GM12878 (cell line): ENCODE data around the gene DAB2IP. TPM values are rescaled to one million over a fixed set of nuclear protein-coding genes. Genes with fewer than 3 reads are reported as not detected.

Source experiments
- ATAC-seq: fragments of 200-7000 bp; cut with Tn5 transposase; 3 replicates; pipeline ENCODE4 v1.9.1; 2020; ENCODE audit warnings: mild to moderate bottlenecking, moderate library complexity
- BruUV-seq: library from RNA; stranded (reverse); fragments of 400-500 nt; replicated peaks from 2 replicates; lab custom pipeline; 2021; lab: Mats Ljungman, UMichigan
- CTCF ChIA-PET: fragments of 300-600 bp; sonication (Branson Sonifier 250); formaldehyde crosslinking; extraction: SDS; loops from one replicate; lab custom pipeline; 2021; ENCODE audit warnings: inconsistent platforms; lab: Yijun Ruan, JAX
- POLR2A ChIA-PET: fragments of 350-600 bp; formaldehyde crosslinking; extraction: SDS; loops from one replicate; lab custom pipeline; 2021; ENCODE audit warnings: inconsistent platforms; lab: Charles Lee
- RAD21 ChIA-PET: fragments of 300-600 bp; sonication (Branson Sonifier 250); formaldehyde crosslinking; loops from one replicate; lab custom pipeline; 2023; ENCODE audit warnings: antibody characterized with exemption; ENCODE audit not compliant: unreplicated experiment; lab: Charles Lee
- SMC1A ChIA-PET: fragments of 300-600 bp; sonication (Branson Sonifier 250); formaldehyde crosslinking; loops from one replicate; lab custom pipeline; 2023; ENCODE audit not compliant: unreplicated experiment, uncharacterized antibody; lab: Charles Lee
- DNase-seq: peaks from one replicate; pipeline ENCODE4 v3.0.0-alpha.2; 2011; ENCODE audit warnings: low read depth, low spot score
- FAIRE-seq: peaks from 3 replicates; lab custom pipeline; 2011; peaks lifted over from hg19 to GRCh38; lab: Jason Lieb, UNC
- H2AFZ ChIP-seq: 2 replicates; pipeline ENCODE4 v1.6.0; 2011; ENCODE audit warnings: low read depth, low read length, control low read depth; ENCODE audit not compliant: control insufficient read depth
- H3K27ac ChIP-seq: 2 replicates; pipeline ENCODE4 v1.5.1; 2011; ENCODE audit warnings: control low read depth; ENCODE audit not compliant: control insufficient read depth, insufficient read depth
- H3K27me3 ChIP-seq, 2 experiments: replicated peaks in 1 of 2; 2 replicates each; pipeline versions ENCODE4 v1.6.0 to v1.6.1; 2011; ENCODE audit warnings: low read length in 1 of 2; ENCODE audit not compliant: control insufficient read depth in 2 of 2, insufficient read depth in 2 of 2
- H3K36me3 ChIP-seq, 2 experiments: 2 replicates each; pipeline ENCODE4 v1.5.1; 2011; ENCODE audit warnings: low read length in 1 of 2; ENCODE audit not compliant: control insufficient read depth in 2 of 2, insufficient read depth in 2 of 2
- H3K4me1 ChIP-seq: 2 replicates; pipeline ENCODE4 v1.6.1; 2011; ENCODE audit warnings: mild to moderate bottlenecking, low read length, moderate library complexity, mixed read lengths; ENCODE audit not compliant: control insufficient read depth, insufficient read depth
- H3K4me2 ChIP-seq: 2 replicates; pipeline ENCODE4 v1.6.0; 2011; ENCODE audit warnings: control low read depth; ENCODE audit not compliant: control insufficient read depth, insufficient read depth
- H3K4me3 ChIP-seq: fragments of 200-600 bp; sonication (generic); 2 replicates; pipeline ENCODE4 v1.5.1; 2016
- H3K79me2 ChIP-seq: 2 replicates; pipeline ENCODE4 v1.6.0; 2011; ENCODE audit warnings: low read length; ENCODE audit not compliant: control insufficient read depth, insufficient read depth
- H3K9ac ChIP-seq: 2 replicates; pipeline ENCODE4 v1.8.0; 2011; ENCODE audit warnings: low read length, control low read depth, mixed read lengths; ENCODE audit not compliant: control insufficient read depth, insufficient read depth
- H3K9me3 ChIP-seq: replicated peaks from 3 replicates; pipeline ENCODE4 v1.5.1; 2011; ENCODE audit warnings: mild to moderate bottlenecking, low read length; ENCODE audit not compliant: control insufficient read depth, insufficient read depth
- H4K20me1 ChIP-seq: 2 replicates; pipeline ENCODE4 v1.6.0; 2011; ENCODE audit not compliant: control insufficient read depth, insufficient read depth
- NFYB ChIP-seq: IDR thresholded peaks from 2 replicates; pipeline ENCODE4 v1.6.1; 2011; ENCODE audit warnings: low read depth, mild to moderate bottlenecking, low read length, improper control_type of control experiment, moderate library complexity; ENCODE audit not compliant: insufficient read depth
- PAX5 ChIP-seq: IDR thresholded peaks from 2 replicates; pipeline ENCODE4 v1.6.1; 2011; ENCODE audit warnings: low read depth, low read length, borderline replicate concordance
- RAD21 ChIP-seq: IDR thresholded peaks from 2 replicates; pipeline ENCODE4 v1.6.1; 2011; ENCODE audit warnings: mild to moderate bottlenecking, low read depth, low read length, moderate library complexity; ENCODE audit not compliant: insufficient read depth
- SMAD1 ChIP-seq: fragments of 450-650 bp; IDR thresholded peaks from 2 replicates; pipeline ENCODE4 v1.6.1; 2018; ENCODE audit warnings: mild to moderate bottlenecking, low read depth; ENCODE audit not compliant: partially characterized antibody
- SMAD5 ChIP-seq: IDR thresholded peaks from 2 replicates; pipeline ENCODE4 v1.6.1; 2016; ENCODE audit warnings: antibody characterized with exemption, low read depth
- SRF ChIP-seq, 2 experiments: IDR thresholded peaks; 2 replicates each; pipeline ENCODE4 v1.6.1; 2011; ENCODE audit warnings: low read depth in 2 of 2, low read length in 2 of 2, mild to moderate bottlenecking in 1 of 2, moderate library complexity in 1 of 2
- WGBS: methylation state at CpG from one replicate; pipeline ENCODE4 v1.1.6; 2016; ENCODE audit warnings: low lambda C conversion rate; ENCODE audit not compliant: insufficient replicate concordance, insufficient coverage; ENCODE audit errors: missing lambda C conversion rate; 5-methylcytosine and 5-hydroxymethylcytosine counted together
- in situ Hi-C: fragments of 300-500 bp; cut with MboI; formaldehyde crosslinking; loops from 9 replicates; pipeline ENCODE4 v1.14.3; 2018; ENCODE audit warnings: mixed read lengths
- intact Hi-C: fragments of 100-400 bp; cut with micrococcal nuclease; formaldehyde crosslinking; loops from one replicate; pipeline ENCODE4 v1.14.2; 2022; ENCODE audit not compliant: unreplicated experiment
- polyA plus RNA-seq, 11 experiments: library from polyadenylated mRNA; depleted of rRNA in 4 of 11; unstranded in 6 of 11; stranded (reverse) in 5 of 11; fragments of >200 nt; fragmentation: Nextera tagmentation in 4 of 11; fragmentation: Illumina TruSeq in 1 of 11; extraction: Ambion mirVana in 4 of 11; extraction: Trizol in 1 of 11; gene quantifications; 1 replicate in 1 of 11; 2 replicates in 10 of 11; pipeline versions ENCODE4 v1.2.1 to v1.2.3, GENCODE V29; 2011 to 2016; ENCODE audit warnings: inconsistent platforms in 2 of 11, missing spikeins in 2 of 11, low read depth in 1 of 11
- total RNA-seq, 4 experiments: library from RNA; depleted of rRNA in 3 of 4; stranded (reverse); fragments of >200 nt in 3 of 4; fragmentation: Illumina TruSeq in 1 of 4; extraction: Trizol in 1 of 4; gene quantifications; 2 replicates each; pipeline versions ENCODE4 v1.2.1 to v1.2.3, GENCODE V29; 2013 to 2021
- TF ChIP-seq, protein P1 (sequence below): fragments of 450-650 bp; IDR thresholded peaks from 2 replicates; pipeline ENCODE4 v1.6.1; 2014; ENCODE audit warnings: mild to moderate bottlenecking
- TF ChIP-seq, protein P2 (sequence below): IDR thresholded peaks from 2 replicates; pipeline ENCODE4 v1.6.1; 2011; ENCODE audit warnings: mild to moderate bottlenecking, low read depth, low read length, moderate library complexity; ENCODE audit not compliant: insufficient replicate concordance

Gene DAB2IP
- total and polyA plus RNA-seq, 10 of the 15 experiments (the other 5 are each of a cell fraction or from before 2014, with no cell fraction given) = 0.03 to 0.38 (median 0.14) TPM; not detected in 6

DNA sequence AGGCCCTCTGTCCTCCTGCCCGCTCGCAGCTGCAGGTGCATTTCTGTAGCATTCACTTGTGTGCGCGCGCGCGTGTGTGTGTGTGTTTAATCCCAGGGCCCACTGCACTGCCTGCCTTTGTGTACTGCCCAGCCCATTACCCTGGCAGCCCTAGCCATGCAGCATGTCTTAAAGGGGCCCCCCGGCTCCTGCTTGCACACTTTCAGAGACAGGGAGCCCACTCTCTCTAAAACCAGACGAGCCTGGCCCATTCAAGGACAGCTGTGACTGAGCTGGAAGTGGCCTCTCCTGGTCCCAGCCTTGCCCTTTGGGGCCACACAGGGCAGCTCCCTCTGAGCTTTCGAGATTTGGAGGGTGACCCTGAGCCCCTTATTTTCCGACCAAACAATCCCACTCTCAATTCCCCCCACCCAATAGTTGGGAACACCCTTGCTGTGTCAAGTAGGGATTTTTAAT lies 98.9 kb downstream of the DAB2IP start (continued):
- TF ChIP-seq NFYB = no peak
- TF ChIP-seq, protein P1, sequence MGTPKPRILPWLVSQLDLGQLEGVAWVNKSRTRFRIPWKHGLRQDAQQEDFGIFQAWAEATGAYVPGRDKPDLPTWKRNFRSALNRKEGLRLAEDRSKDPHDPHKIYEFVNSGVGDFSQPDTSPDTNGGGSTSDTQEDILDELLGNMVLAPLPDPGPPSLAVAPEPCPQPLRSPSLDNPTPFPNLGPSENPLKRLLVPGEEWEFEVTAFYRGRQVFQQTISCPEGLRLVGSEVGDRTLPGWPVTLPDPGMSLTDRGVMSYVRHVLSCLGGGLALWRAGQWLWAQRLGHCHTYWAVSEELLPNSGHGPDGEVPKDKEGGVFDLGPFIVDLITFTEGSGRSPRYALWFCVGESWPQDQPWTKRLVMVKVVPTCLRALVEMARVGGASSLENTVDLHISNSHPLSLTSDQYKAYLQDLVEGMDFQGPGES = no peak

DNA sequence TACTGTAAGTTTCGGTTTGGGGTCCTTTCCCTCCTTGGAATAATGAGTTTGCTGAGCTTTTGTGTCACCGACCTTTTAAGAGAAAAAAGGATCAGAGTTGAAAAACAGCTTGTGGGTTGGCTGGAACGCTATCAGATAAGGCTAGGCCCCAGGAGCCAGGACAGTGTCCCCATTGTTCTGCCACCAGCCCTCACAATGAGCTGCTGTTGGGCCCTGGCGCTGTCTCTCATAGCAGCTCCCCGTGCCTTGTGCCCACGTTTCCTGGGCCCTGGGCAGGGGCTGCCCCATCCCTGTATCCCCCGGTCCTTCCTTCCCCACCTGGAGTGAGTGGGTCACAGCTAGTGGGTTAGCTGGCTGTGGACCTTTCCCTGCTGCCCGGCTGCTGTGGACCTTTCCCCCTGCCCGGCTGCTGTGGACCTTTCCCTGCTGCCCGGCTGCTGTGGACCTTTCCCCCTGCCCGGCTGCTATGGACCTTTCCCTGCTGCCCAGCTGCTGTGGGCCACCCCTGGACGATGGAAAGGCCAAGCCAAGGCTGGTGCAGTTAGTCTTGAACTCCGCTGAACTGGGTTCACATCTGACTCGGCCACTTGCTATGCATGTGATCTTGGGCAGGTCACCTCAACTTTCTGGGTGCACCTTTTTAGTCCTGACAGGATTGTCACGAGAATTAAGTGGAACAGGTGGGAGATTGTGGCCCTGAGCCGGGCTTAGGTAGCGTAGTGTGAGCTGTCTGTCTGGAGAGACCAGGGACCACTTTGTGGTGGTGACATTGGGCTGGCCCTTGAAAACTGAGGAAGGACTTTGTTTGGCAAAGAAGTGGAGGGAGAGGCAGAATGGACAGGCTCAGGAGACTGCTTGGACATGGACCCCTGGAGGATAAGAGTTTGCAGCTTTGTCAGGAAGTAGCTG lies 99.5 kb downstream of the DAB2IP start:
- Histone ChIP-seq H3K4me1 (no peaks in the 10 kb centered on the region), H3K27me3 (peaks cover 0 to 2% of the 10 kb centered on the region in 2 experiments; a peak in 2 of 4 replicates), H3K9ac (no peak overlapping the region), H3K36me3 (no peaks in the 10 kb centered on the region), H3K4me3 (no peak overlapping the region), H3K79me2 (no peaks in the 10 kb centered on the region), H4K20me1 (no peaks in the 10 kb centered on the region), H2AFZ (no peak overlapping the region), H3K4me2 (no peak overlapping the region), H3K9me3 (no peaks in the 10 kb centered on the region), H3K27ac (no peak overlapping the region)
- DNase-seq (no peak), FAIRE-seq (no peak), ATAC-seq (no peak)
- SMC1A ChIA-PET = no interaction called here
- no TSS peak for BruUV-seq
- RAD21 ChIA-PET = no interaction called here
- in situ Hi-C loops = no loop called here
- POLR2A ChIA-PET = no interaction called here
- TF ChIP-seq SRF (IDR thresholded peaks at IDR 0.05; ENCODE audit: low read depth in 2 of 2, low read length in 2 of 2) (no peak), RAD21 (no peak), PAX5 (no peak), SMAD1 (no peak), SMAD5 (no peak)
- TF ChIP-seq, protein P2, sequence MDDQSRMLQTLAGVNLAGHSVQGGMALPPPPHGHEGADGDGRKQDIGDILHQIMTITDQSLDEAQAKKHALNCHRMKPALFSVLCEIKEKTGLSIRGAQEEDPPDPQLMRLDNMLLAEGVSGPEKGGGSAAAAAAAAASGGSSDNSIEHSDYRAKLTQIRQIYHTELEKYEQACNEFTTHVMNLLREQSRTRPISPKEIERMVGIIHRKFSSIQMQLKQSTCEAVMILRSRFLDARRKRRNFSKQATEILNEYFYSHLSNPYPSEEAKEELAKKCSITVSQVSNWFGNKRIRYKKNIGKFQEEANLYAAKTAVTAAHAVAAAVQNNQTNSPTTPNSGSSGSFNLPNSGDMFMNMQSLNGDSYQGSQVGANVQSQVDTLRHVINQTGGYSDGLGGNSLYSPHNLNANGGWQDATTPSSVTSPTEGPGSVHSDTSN = no peak
- CTCF ChIA-PET = interaction anchor here (0.5 kb wide), 1 partner anchor 811 kb away, joined by 3 read pairs; no protein-coding TSS in a partner anchor
- WGBS = 33% methylated on average over 17 of the region's 17 CpGs
- intact Hi-C loops = no loop called here
